HEK293 (cell line): ENCODE data around the gene MECP2.

Experiments
- CTCF ChIA-PET: fragments of 350-600 bp; formaldehyde crosslinking; extraction: SDS; loops from one replicate; lab custom pipeline; 2021; ENCODE audit warnings: antibody characterized with exemption; lab: Yijun Ruan, JAX
- POLR2A ChIA-PET: fragments of 300-600 bp; formaldehyde crosslinking; extraction: SDS; loops from one replicate; lab custom pipeline; 2020; ENCODE audit warnings: antibody characterized with exemption, inconsistent platforms; lab: Yijun Ruan, JAX
- H3K27ac ChIP-seq: fragments of 200-500 bp; sonication (Bioruptor generic); 2 replicates; pipeline ENCODE4 v1.5.1; 2014; ENCODE audit warnings: low read depth, low read length, control low read depth, inconsistent platforms; ENCODE audit errors: extremely low read depth
- H3K36me3 ChIP-seq, 2 experiments: fragments of 200-500 bp in 1 of 2; sonication (Bioruptor generic) in 1 of 2; 1 replicate in 1 of 2; 2 replicates in 1 of 2; pipeline ENCODE4 v1.5.1; 2014 to 2017; ENCODE audit warnings: inconsistent platforms in 2 of 2, low read length in 2 of 2; ENCODE audit not compliant: control insufficient read depth in 2 of 2, insufficient read depth in 1 of 2
- H3K4me1 ChIP-seq: fragments of 200-500 bp; sonication (Bioruptor generic); 2 replicates; pipeline ENCODE4 v1.5.1; 2014; ENCODE audit warnings: mild to moderate bottlenecking, low read length, inconsistent platforms; ENCODE audit not compliant: control insufficient read depth, insufficient read depth
- H3K4me3 ChIP-seq: 2 replicates; pipeline ENCODE4 v1.5.1; 2011; ENCODE audit warnings: low read depth, mild to moderate bottlenecking, control low read depth, low read length, moderate library complexity
- H3K9me3 ChIP-seq: fragments of 200-500 bp; sonication (Bioruptor generic); 2 replicates; pipeline ENCODE4 v1.5.1; 2014; ENCODE audit warnings: low read depth, low read length, inconsistent platforms; ENCODE audit not compliant: control insufficient read depth, insufficient read depth
- EGR2 ChIP-seq: fragments of 450-650 bp; formaldehyde crosslinking; IDR thresholded peaks from 2 replicates; pipeline ENCODE4 v1.5.1; 2016; ENCODE audit warnings: low read depth, missing biosample characterization, missing genetic modification characterization
- GLIS1 ChIP-seq: fragments of 450-650 bp; formaldehyde crosslinking; IDR thresholded peaks from 2 replicates; pipeline ENCODE4 v1.5.1; 2016; ENCODE audit warnings: missing biosample characterization, missing genetic modification characterization
- GLIS2 ChIP-seq: fragments of 450-650 bp; formaldehyde crosslinking; IDR thresholded peaks from 2 replicates; pipeline ENCODE4 v1.5.1; 2016; ENCODE audit warnings: missing biosample characterization, missing genetic modification characterization
- IKZF3 ChIP-seq: fragments of 450-650 bp; IDR thresholded peaks from 2 replicates; pipeline ENCODE4 v1.5.0; 2018; ENCODE audit warnings: missing biosample characterization, mild to moderate bottlenecking, missing genetic modification characterization, moderate library complexity
- MEIS1 ChIP-seq: sonication (generic); formaldehyde crosslinking; IDR thresholded peaks from 2 replicates; pipeline ENCODE4 v1.8.1; 2022; ENCODE audit warnings: missing genetic modification reagents, mild to moderate bottlenecking, borderline replicate concordance
- YY2 ChIP-seq: fragments of 450-650 bp; formaldehyde crosslinking; IDR thresholded peaks from 2 replicates; pipeline ENCODE4 v1.5.1; 2016; ENCODE audit warnings: missing biosample characterization, missing genetic modification characterization
- ZNF10 ChIP-seq: fragments of 450-650 bp; formaldehyde crosslinking; IDR thresholded peaks from 2 replicates; pipeline ENCODE4 v1.5.1; 2017; ENCODE audit warnings: missing biosample characterization, missing genetic modification characterization
- ZNF132 ChIP-seq: fragments of 450-650 bp; formaldehyde crosslinking; IDR thresholded peaks from 2 replicates; pipeline ENCODE4 v1.5.1; 2017; ENCODE audit warnings: missing biosample characterization, missing genetic modification characterization, borderline replicate concordance
- ZNF2 ChIP-seq: fragments of 450-650 bp; formaldehyde crosslinking; IDR thresholded peaks from 2 replicates; pipeline ENCODE4 v1.5.1; 2016; ENCODE audit warnings: missing biosample characterization, missing genetic modification characterization
- ZNF221 ChIP-seq: fragments of 450-650 bp; formaldehyde crosslinking; IDR thresholded peaks from 2 replicates; pipeline ENCODE4 v1.5.1; 2017; ENCODE audit warnings: missing biosample characterization, missing genetic modification characterization, borderline replicate concordance
- ZNF274 ChIP-seq, 2 experiments: fragments of 200-500 bp in 1 of 2; fragments of 450-650 bp in 1 of 2; sonication (Bioruptor generic) in 1 of 2; formaldehyde crosslinking in 1 of 2; IDR thresholded peaks; 2 replicates each; pipeline versions ENCODE4 v1.5.1 to v1.6.1; 2014 to 2016; ENCODE audit warnings: borderline replicate concordance in 1 of 2, inconsistent platforms in 1 of 2, low read length in 1 of 2, missing biosample characterization in 1 of 2, missing genetic modification characterization in 1 of 2
- ZNF302 ChIP-seq: fragments of 450-650 bp; formaldehyde crosslinking; IDR thresholded peaks from 2 replicates; pipeline ENCODE4 v1.5.1; 2016; ENCODE audit warnings: missing biosample characterization, missing genetic modification characterization, low read depth
- ZNF341 ChIP-seq: fragments of 450-650 bp; formaldehyde crosslinking; IDR thresholded peaks from 2 replicates; pipeline ENCODE4; 2016; ENCODE audit warnings: low read depth, missing biosample characterization, missing genetic modification characterization
- ZNF37A ChIP-seq: fragments of 450-650 bp; IDR thresholded peaks from 2 replicates; pipeline ENCODE4 v1.5.1; 2018; ENCODE audit warnings: missing biosample characterization, missing genetic modification characterization
- ZNF423 ChIP-seq: fragments of 450-650 bp; formaldehyde crosslinking; IDR thresholded peaks from 2 replicates; pipeline ENCODE4 v1.5.1; 2016; ENCODE audit warnings: missing biosample characterization, missing genetic modification characterization
- ZNF473 ChIP-seq: fragments of 450-650 bp; formaldehyde crosslinking; IDR thresholded peaks from 2 replicates; pipeline ENCODE4 v1.5.1; 2017; ENCODE audit warnings: missing biosample characterization, missing genetic modification characterization
- ZNF521 ChIP-seq: fragments of 450-650 bp; formaldehyde crosslinking; IDR thresholded peaks from 2 replicates; pipeline ENCODE4 v1.5.1; 2017; ENCODE audit warnings: missing biosample characterization, mild to moderate bottlenecking, missing genetic modification characterization
- ZNF530 ChIP-seq: fragments of 450-650 bp; formaldehyde crosslinking; IDR thresholded peaks from 2 replicates; pipeline ENCODE4 v1.5.1; 2016; ENCODE audit warnings: low read depth, missing biosample characterization, missing genetic modification characterization
- ZNF580 ChIP-seq: fragments of 450-650 bp; formaldehyde crosslinking; IDR thresholded peaks from 2 replicates; pipeline ENCODE4 v1.5.1; 2016; ENCODE audit warnings: missing biosample characterization, missing genetic modification characterization
- ZNF600 ChIP-seq: fragments of 450-650 bp; formaldehyde crosslinking; IDR thresholded peaks from 2 replicates; pipeline ENCODE4 v1.5.1; 2016; ENCODE audit warnings: missing biosample characterization, missing genetic modification characterization
- ZNF624 ChIP-seq: fragments of 450-650 bp; formaldehyde crosslinking; IDR thresholded peaks from 2 replicates; pipeline ENCODE4 v1.5.1; 2017; ENCODE audit warnings: missing biosample characterization, missing genetic modification characterization
- ZNF660 ChIP-seq: fragments of 450-650 bp; IDR thresholded peaks from 2 replicates; pipeline ENCODE4 v1.5.1; 2018; ENCODE audit warnings: missing biosample characterization, mild to moderate bottlenecking, missing genetic modification characterization
- ZNF747 ChIP-seq: fragments of 450-650 bp; formaldehyde crosslinking; IDR thresholded peaks from 2 replicates; pipeline ENCODE4 v1.5.1; 2016; ENCODE audit warnings: missing biosample characterization, missing genetic modification characterization
- ZNF76 ChIP-seq: fragments of 450-650 bp; formaldehyde crosslinking; IDR thresholded peaks from 2 replicates; pipeline ENCODE4; 2016; ENCODE audit warnings: low read depth, missing biosample characterization, missing genetic modification characterization, borderline replicate concordance
- ZNF768 ChIP-seq: fragments of 450-650 bp; formaldehyde crosslinking; IDR thresholded peaks from 2 replicates; pipeline ENCODE4 v1.5.1; 2018; ENCODE audit warnings: missing biosample characterization, mild to moderate bottlenecking, missing genetic modification characterization
- ZSCAN18 ChIP-seq: fragments of 450-650 bp; formaldehyde crosslinking; IDR thresholded peaks from 2 replicates; pipeline ENCODE4 v1.5.1; 2016; ENCODE audit warnings: missing biosample characterization, missing genetic modification characterization
- ZSCAN30 ChIP-seq: fragments of 450-650 bp; IDR thresholded peaks from 2 replicates; pipeline ENCODE4 v1.5.1; 2018; ENCODE audit warnings: missing biosample characterization, mild to moderate bottlenecking, missing genetic modification characterization, moderate library complexity

The MECP2 gene

GRCh38 chrX:154136627-154137161, 39.2 kb upstream of the MECP2 start (continued):
- TF ChIP-seq ZNF76 (no peak), MEIS1 (CRISPR knock-in tag) (no peak), GLIS1 (tag by site-specific recombination) (peak; percentile 65), ZNF423 (0 out of 2 replicates have a peak, but pooled peaks have one; percentile 35), ZSCAN18 (tag by site-specific recombination) (no peak), ZNF37A (tag by site-specific recombination) (no peak), ZNF600 (peak; percentile 38; the same call in 1 of the 2 replicates), ZSCAN30 (peak; percentile 57; the same call in 1 of the 2 replicates), GLIS2 (tag by site-specific recombination) (peak; percentile 79), IKZF3 (0 out of 2 replicates have a peak, but pooled peaks have one; percentile 12), ZNF274 (IDR thresholded peaks at IDR 0.05; ENCODE audit: low read length) (no peak), ZNF274 (tag by site-specific recombination; IDR thresholded peaks at IDR 0.05; ENCODE audit: borderline replicate concordance) (no peak), ZNF768 (no peak), ZNF580 (tag by site-specific recombination) (no peak), ZNF530 (no peak), ZNF473 (tag by site-specific recombination) (no peak), ZNF2 (tag by site-specific recombination) (no peak)

DNA sequence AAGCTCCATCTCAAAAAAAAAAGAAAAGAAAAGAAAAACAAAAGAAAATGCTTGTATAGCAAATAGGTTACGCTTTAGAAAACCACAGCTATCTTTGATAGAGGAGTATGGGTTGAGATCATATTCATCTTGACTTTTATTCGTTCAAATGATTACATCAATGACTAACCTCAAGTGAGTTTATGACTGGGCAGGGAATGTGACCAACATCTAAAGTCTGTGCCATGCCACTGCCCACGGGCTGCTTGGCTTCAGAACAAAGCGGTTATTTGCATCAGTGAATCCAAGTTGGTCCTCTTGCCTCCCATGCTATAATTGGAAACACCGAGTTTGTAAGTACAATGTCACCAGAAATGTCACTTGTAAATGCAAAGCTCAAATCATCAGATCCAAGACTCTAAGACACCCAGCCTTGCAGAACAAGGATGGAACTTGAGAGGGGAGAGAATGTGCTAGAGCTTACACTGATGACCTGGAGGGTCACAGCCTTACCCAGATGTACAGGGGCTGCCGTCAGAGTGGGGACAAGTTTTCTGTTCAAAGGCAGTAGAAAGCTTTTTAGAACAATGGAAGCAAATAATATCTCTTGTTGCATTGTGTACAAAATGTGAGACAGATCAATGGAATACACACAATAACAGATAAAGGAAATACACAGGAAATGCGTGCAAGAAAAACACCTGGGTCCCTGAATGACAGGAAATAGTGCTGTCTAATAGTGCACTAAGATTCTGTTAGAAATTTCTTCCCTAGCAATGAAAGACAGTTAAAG, 38.1 kb upstream of the MECP2 start:
- H3K36me3 ChIP-seq = no peaks in the 10 kb centered on the region
- ChIA-PET CTCF (interaction anchor here (0.6 to 1.1 kb wide), 10 partner anchors 9 to 1007 kb away, joined by 3 to 5 read pairs (median 3); no protein-coding TSS in a partner anchor), POLR2A (no interaction called here)
- H3K4me1 ChIP-seq = no peaks in the 10 kb centered on the region
- H3K9me3 ChIP-seq = no peaks in the 10 kb centered on the region
- TF ChIP-seq ZNF624 (tag by site-specific recombination) = no peak
- no peak for TF ChIP-seq ZNF302 (tag by site-specific recombination)
- TF ChIP-seq YY2 (tag by site-specific recombination) = no peak
- no peak for TF ChIP-seq ZNF221 (tag by site-specific recombination)
- TF ChIP-seq ZNF341 (tag by site-specific recombination) = no peak
- no peak for TF ChIP-seq EGR2 (tag by site-specific recombination)
- TF ChIP-seq ZNF10 = no peak
- TF ChIP-seq ZNF521 = no peak
- no peak for TF ChIP-seq ZNF747
- TF ChIP-seq ZNF660 (tag by site-specific recombination) = no peak
- TF ChIP-seq ZNF132 (tag by site-specific recombination) = no peak
- no peak for TF ChIP-seq ZNF2 (tag by site-specific recombination)
- no peak overlapping the region for H3K27ac ChIP-seq
- no peak overlapping the region for H3K4me3 ChIP-seq
